ENCODE data around the gene TSHZ2.
A peak's percentile ranks its signal among the peaks of the same experiment; 100 is the strongest.
"Not testable (repeated sequence)": the region's sequence is repeated elsewhere in the genome, so short reads cannot be mapped to it uniquely, and the experiment has no call there.

The TSHZ2 gene

GRCh38 chr20:53312957-53313356 lies 340.8 kb downstream of the TSHZ2 start:
- no peak for DNase-seq (ENCODE audit: low spot score)

DNA sequence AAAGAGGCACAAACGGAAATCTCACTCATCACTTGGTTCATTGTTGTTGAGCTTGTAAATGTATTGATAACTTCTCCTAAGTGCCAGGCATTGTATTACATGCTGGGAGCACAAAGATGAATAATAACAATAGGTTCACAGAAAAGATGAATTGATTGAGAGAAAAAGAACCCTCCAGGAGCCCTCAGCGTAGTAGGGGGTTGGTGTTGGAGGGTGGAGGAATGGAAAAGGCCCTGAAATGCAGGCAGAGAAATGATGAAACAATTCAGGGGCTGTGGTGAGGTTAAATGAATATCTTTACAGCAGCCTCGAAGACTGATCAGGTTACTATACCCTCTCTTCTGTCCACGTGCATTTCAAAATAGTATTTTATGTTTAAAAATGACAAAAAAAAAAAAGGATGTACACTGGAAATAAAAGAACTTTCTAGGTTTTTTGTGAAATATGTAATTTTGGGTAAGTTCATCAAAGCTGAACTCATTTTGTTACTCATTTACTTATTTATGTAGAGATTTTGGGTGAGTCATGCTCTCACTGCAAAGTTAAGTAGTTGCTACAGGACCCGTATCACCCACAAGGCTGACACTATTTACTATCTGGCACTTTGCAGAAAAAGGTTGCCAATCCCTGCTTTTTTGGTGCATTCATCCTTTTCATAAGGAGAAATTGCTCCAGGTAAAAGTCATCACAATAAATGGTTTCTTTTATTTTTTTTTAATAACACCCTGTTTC lies 344.2 kb downstream of the TSHZ2 start:
- no peak for DNase-seq (ENCODE audit: low spot score)

DNA sequence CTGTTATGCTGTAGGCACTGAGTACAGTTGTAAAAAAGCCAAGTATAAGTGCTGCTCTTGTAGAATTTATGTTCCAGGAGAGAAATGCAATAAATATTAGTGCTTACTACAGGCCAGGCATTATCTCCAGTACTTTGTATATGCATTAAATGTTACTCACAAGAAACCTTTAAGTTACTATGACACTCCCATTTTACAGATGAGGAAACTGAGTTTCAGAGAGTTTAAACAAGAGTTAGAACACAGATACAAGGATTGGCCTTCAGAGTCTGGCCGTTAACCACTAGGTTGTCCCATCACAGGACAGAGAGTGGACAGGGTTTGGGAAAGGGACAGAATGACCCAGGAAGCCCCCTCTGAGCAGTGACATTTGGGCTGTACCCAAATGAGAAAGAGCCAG lies 347.0 kb downstream of the TSHZ2 start:
- no peak for DNase-seq (ENCODE audit: low spot score)

GRCh38 chr20:53319716-53320115 lies 347.6 kb downstream of the TSHZ2 start:
- no peak for DNase-seq (ENCODE audit: low spot score)

GRCh38 chr20:53320701-53321100 lies 348.5 kb downstream of the TSHZ2 start:
- no peak for DNase-seq (ENCODE audit: low spot score)

- DNase-seq (ENCODE audit: low spot score): no peak
Measured at GRCh38 chr20:53321596-53321995, 349.4 kb downstream of the TSHZ2 start.

DNA sequence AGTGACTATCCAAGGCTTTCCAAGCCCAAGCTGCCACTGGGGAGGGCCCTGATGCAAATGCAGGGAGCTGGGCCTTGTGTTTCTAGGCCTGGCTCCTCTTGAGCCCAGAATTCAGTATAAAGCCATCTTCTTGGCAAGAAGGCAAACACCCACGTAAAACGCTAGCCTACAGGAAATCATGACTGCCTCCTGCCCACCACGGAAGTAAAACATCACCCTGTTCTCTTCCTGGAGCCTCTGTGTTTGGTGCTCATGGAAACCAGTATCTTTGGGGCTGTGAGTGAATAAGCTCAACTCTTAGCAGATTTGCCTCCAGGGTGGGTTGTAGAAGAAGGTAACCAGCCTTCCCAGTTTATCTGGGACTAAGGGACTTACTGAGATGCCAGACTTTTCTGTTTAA lies 350.5 kb downstream of the TSHZ2 start:
- DNase-seq (ENCODE audit: low spot score): no peak

GRCh38 chr20:53323460-53323859 lies 351.3 kb downstream of the TSHZ2 start:
- not testable (repeated sequence) for DNase-seq (ENCODE audit: low spot score)

DNA sequence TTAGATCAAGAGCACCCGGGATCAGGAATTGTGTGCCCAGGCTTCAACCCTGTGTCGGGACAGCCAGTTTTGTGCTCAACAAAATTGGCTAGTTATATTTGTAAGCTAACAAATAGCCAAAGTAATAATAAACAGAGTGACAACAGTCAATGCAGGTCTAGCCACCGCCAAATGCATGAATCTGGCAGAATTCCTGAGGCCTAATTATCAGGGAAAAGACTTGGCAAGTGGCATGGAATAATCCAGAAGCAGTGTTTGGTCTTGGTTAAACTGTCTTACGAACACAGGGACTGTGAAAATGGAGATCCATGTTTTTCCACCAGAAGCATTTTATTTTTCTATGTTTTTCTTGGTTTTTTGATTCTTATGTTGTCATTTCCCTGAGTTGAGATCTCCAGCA lies 352.7 kb downstream of the TSHZ2 start:
- no peak for DNase-seq (ENCODE audit: low spot score)

- no peak for DNase-seq (ENCODE audit: low spot score)
Measured at GRCh38 chr20:53328961-53329360, 356.8 kb downstream of the TSHZ2 start.

DNA sequence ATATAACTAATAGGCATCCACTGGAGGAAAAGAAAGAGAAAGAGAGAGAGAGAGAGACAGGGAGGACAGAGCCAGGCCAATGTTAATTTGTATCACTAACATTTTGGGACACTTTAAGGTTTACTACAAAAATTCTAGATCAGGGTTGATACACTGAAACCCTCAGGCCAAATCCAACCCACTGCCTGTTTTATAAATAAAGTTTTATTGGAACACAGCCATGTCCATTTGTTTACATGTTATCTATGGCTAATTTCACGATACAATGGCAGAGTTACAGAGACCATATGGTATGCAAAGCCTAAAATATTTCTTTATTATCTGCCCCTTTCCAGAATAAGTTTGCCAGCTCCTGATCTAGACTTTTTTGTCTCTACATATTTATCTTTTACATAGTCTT lies 357.6 kb downstream of the TSHZ2 start:
- no peak for DNase-seq (ENCODE audit: low spot score)

GRCh38 chr20:53330601-53331140 lies 358.5 kb downstream of the TSHZ2 start:
- DNase-seq (ENCODE audit: low spot score): no peak

GRCh38 chr20:53331151-53331973 lies 359.2 kb downstream of the TSHZ2 start:
- DNase-seq (ENCODE audit: low spot score): peak; percentile 13

GRCh38 chr20:53332022-53332837 lies 360.1 kb downstream of the TSHZ2 start:
- DNase-seq (ENCODE audit: low spot score): no peak

- no peak for DNase-seq (ENCODE audit: low spot score)
Measured at GRCh38 chr20:53334861-53335260, 362.7 kb downstream of the TSHZ2 start.

DNA sequence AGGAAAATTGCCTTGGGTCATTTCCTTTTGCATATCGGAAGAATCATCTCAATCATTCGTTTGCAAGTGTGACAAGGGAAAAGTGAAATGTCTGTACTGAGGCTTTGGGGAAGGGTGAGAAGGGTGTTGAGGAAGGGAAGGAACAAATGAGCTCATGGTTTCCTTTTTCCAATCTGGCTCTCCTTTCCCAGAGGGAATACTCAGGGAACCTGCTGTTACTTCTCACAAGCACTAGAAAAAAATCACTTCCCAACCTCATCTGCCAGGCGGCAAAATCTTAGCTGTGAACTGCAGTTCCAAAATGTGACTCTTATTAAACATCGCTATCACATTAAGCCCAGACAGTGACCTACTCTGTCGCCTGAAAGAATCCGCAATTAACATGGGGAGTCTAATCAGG lies 363.4 kb downstream of the TSHZ2 start:
- no peak for DNase-seq (ENCODE audit: low spot score)

GRCh38 chr20:53336892-53337291 lies 364.7 kb downstream of the TSHZ2 start:
- DNase-seq (ENCODE audit: low spot score): no peak

- DNase-seq (ENCODE audit: low spot score): no peak
Measured at GRCh38 chr20:53337390-53338101, 365.4 kb downstream of the TSHZ2 start.

- DNase-seq (ENCODE audit: low spot score): no peak
Measured at GRCh38 chr20:53338716-53339115, 366.6 kb downstream of the TSHZ2 start.

GRCh38 chr20:53342429-53342828 lies 370.3 kb downstream of the TSHZ2 start:
- no peak for DNase-seq (ENCODE audit: low spot score)

DNA sequence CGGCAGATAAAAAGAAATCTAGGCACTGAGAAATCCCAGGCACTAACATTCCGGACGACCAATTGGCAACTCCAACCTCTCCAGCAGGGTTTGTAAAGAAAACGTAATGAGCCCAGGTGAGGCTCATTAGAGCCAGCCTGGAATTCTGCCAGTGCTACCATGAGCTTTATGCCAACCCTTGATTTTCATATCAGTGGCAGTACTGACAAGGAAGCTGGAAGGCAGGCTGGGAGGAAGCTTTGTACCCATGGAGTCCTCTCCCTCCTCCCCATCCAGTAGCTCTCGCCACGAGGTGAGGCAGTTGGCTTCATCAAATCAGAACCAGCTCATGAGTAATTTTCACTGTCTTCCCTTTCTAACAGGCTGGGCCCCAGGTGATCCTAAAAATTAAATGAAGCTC lies 371.3 kb downstream of the TSHZ2 start:
- DNase-seq (ENCODE audit: low spot score): no peak

DNA sequence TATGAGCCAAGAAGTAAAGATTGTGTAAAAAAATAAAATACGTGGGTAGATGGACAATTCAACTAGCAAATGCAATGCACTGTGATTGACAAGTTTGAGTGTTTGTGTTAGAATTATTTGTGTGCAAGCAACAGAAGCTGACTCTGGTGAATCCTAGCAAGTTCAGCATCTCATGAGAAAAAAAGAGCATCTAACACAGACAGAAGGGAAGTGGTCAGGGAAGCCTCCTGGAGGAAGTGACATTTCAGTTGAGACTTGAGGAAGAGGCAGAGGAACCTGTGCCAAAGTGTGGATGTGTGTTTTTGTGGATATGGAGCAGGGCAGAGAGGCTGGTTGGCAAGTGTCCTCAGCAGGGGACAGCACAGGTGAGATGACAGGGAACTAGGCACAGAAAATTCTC lies 372.7 kb downstream of the TSHZ2 start:
- no peak for DNase-seq (ENCODE audit: low spot score)

Measured in AG08396 (cell line).